Endothelial cell of umbilical vein (primary cell): ENCODE measurements around the gene IL25. TPM values are rescaled to one million over a fixed set of nuclear protein-coding genes. Genes with fewer than 3 reads are reported as not detected.

ENCODE experiments used
- BruUV-seq: library from RNA; stranded (reverse); fragments of 400-500 nt; replicated peaks from 2 replicates; lab custom pipeline; 2021; lab: Mats Ljungman, UMichigan
- CTCF ChIA-PET: fragments of 300-600, 350-600 bp; sonication (Branson Sonifier 250); formaldehyde crosslinking; loops from one replicate; lab custom pipeline; 2021; ENCODE audit warnings: antibody characterized with exemption, inconsistent platforms; lab: Charles Lee
- POLR2A ChIA-PET: fragments of 300-600, 350-600 bp; sonication (Branson Sonifier 250); formaldehyde crosslinking; loops from one replicate; lab custom pipeline; 2021; ENCODE audit warnings: antibody characterized with exemption, inconsistent platforms; lab: Charles Lee
- DNase-seq: peaks from one replicate; pipeline ENCODE4 v3.0.0-alpha.2; 2011; ENCODE audit warnings: low read depth, low spot score
- FAIRE-seq: peaks from 2 replicates; lab custom pipeline; 2011; peaks lifted over from hg19 to GRCh38; lab: Jason Lieb, UNC
- H2AFZ ChIP-seq: 2 replicates; pipeline ENCODE4 v1.6.0; 2012; ENCODE audit warnings: low read depth, low read length, control low read depth, inconsistent platforms
- H3K27ac ChIP-seq: 2 replicates; pipeline ENCODE4 v1.5.1; 2011; ENCODE audit warnings: low read depth, mild to moderate bottlenecking, control low read depth, low read length, moderate library complexity; ENCODE audit not compliant: insufficient read depth
- H3K27me3 ChIP-seq, 2 experiments: 2 replicates each; pipeline versions ENCODE4 v1.6.0 to v1.6.1; 2011; ENCODE audit warnings: low read length in 2 of 2, mixed read lengths in 1 of 2; ENCODE audit not compliant: control insufficient read depth in 2 of 2, insufficient read depth in 2 of 2
- H3K36me3 ChIP-seq, 2 experiments: 2 replicates in 1 of 2; 3 replicates in 1 of 2; pipeline ENCODE4 v1.5.1; 2011; ENCODE audit warnings: low read length in 2 of 2, mild to moderate bottlenecking in 1 of 2, moderate library complexity in 1 of 2; ENCODE audit not compliant: control insufficient read depth in 2 of 2, insufficient read depth in 2 of 2; ENCODE audit errors: extremely low read depth in 1 of 2
- H3K4me1 ChIP-seq: 3 replicates; pipeline ENCODE4 v1.5.1; 2011; ENCODE audit warnings: mild to moderate bottlenecking, low read length; ENCODE audit not compliant: control insufficient read depth, insufficient read depth; ENCODE audit errors: extremely low read depth
- H3K4me2 ChIP-seq: 2 replicates; pipeline ENCODE4 v1.6.1; 2011; ENCODE audit warnings: low read length, control low read depth, mixed read lengths; ENCODE audit not compliant: insufficient read depth
- H3K4me3 ChIP-seq, 3 experiments: fragments of 200-600 bp in 1 of 3; sonication (generic), shearing (Covaris generic) in 1 of 3; replicated peaks in 1 of 3; 2 replicates each; pipeline ENCODE4 v1.5.1; 2011 to 2016; ENCODE audit warnings: control low read depth in 3 of 3, low read length in 3 of 3, mild to moderate bottlenecking in 2 of 3, inconsistent platforms in 1 of 3, low read depth in 1 of 3, moderate library complexity in 1 of 3; ENCODE audit not compliant: insufficient read depth in 1 of 3
- H3K79me2 ChIP-seq: 2 replicates; pipeline ENCODE4 v1.6.0; 2012; ENCODE audit warnings: low read length, inconsistent platforms; ENCODE audit not compliant: control insufficient read depth, insufficient read depth
- H3K9ac ChIP-seq: replicated peaks from 2 replicates; pipeline ENCODE3; 2011; ENCODE audit warnings: low read length, control low read depth; ENCODE audit not compliant: insufficient read depth; ENCODE audit errors: extremely low read depth
- H3K9me1 ChIP-seq: replicated peaks from 3 replicates; pipeline ENCODE4 v1.6.0; 2011; ENCODE audit warnings: mild to moderate bottlenecking, low read length; ENCODE audit not compliant: control insufficient read depth, insufficient read depth; ENCODE audit errors: extremely low read depth
- H3K9me3 ChIP-seq: replicated peaks from 2 replicates; pipeline ENCODE4 v1.5.1; 2012; ENCODE audit warnings: low read length, inconsistent platforms; ENCODE audit not compliant: control insufficient read depth, insufficient read depth
- H4K20me1 ChIP-seq: replicated peaks from 2 replicates; pipeline ENCODE3; 2011; ENCODE audit warnings: mild to moderate bottlenecking, low read length; ENCODE audit not compliant: control insufficient read depth, insufficient read depth; ENCODE audit errors: extremely low read depth
- CTCF ChIP-seq, 2 donors: IDR thresholded peaks; 1 replicate in 1 of 2; 2 replicates in 1 of 2; pipeline ENCODE4 v1.5.1; 2011; ENCODE audit warnings: low read length in 2 of 2, mild to moderate bottlenecking in 2 of 2, moderate library complexity in 2 of 2, control low read depth in 1 of 2, inconsistent platforms in 1 of 2, low read depth in 1 of 2; ENCODE audit not compliant: insufficient read depth in 1 of 2; ENCODE audit errors: extremely low read depth in 1 of 2
- EZH2 ChIP-seq: IDR thresholded peaks from 2 replicates; pipeline ENCODE4 v1.6.1; 2012; ENCODE audit warnings: borderline replicate concordance, low read depth, mild to moderate bottlenecking, moderate library complexity, low read length, inconsistent platforms; ENCODE audit not compliant: severe bottlenecking
- FOS ChIP-seq: IDR thresholded peaks from 2 replicates; pipeline ENCODE4 v1.6.1; 2011; ENCODE audit warnings: mild to moderate bottlenecking, low read length, moderate library complexity, borderline replicate concordance; ENCODE audit not compliant: insufficient read depth
- GATA2 ChIP-seq: IDR thresholded peaks from 2 replicates; pipeline ENCODE4 v1.7.0; 2011; ENCODE audit warnings: low read depth, mild to moderate bottlenecking, moderate library complexity, mixed read lengths, low read length; ENCODE audit not compliant: insufficient read length, insufficient read depth
- JUN ChIP-seq: IDR thresholded peaks from 2 replicates; pipeline ENCODE4 v1.6.1; 2011; ENCODE audit warnings: borderline replicate concordance, low read depth; ENCODE audit not compliant: insufficient read length, insufficient read depth
- MYC ChIP-seq: IDR thresholded peaks from one replicate; pipeline ENCODE4 v1.6.1; 2011; ENCODE audit warnings: mild to moderate bottlenecking, low read depth, low read length
- POLR2A ChIP-seq: IDR thresholded peaks from 2 replicates; pipeline ENCODE4 v1.6.1; 2012; ENCODE audit warnings: low read depth, mild to moderate bottlenecking, control low read depth, low read length
- POLR2AphosphoS5 ChIP-seq: IDR thresholded peaks from 2 replicates; pipeline ENCODE4 v1.6.1; 2012; ENCODE audit warnings: low read depth, mild to moderate bottlenecking, control low read depth, low read length, moderate library complexity; ENCODE audit not compliant: insufficient read depth
- dilution Hi-C: fragments of 300-500 bp; cut with MboI; formaldehyde crosslinking; loops from one replicate; pipeline ENCODE4 v1.15.0; 2019; ENCODE audit warnings: low sequenced_read_pairs; ENCODE audit not compliant: extremely low pct_ligation_motif_present
- intact Hi-C: fragments of 100-400 bp; cut with micrococcal nuclease; formaldehyde crosslinking; loops from one replicate; pipeline ENCODE4 v1.10.0; 2022
- polyA plus RNA-seq, 4 experiments: library from polyadenylated mRNA; depleted of rRNA in 3 of 4; stranded (reverse) in 3 of 4; unstranded in 1 of 4; fragments of >200 nt; gene quantifications; 2 replicates each; pipeline versions ENCODE4 v1.2.1 to v1.2.3, GENCODE V29; 2011 to 2012; ENCODE audit warnings: missing spikeins in 1 of 4
- total RNA-seq: library from RNA; stranded (reverse); gene quantifications from 2 replicates; pipeline ENCODE4 v1.2.3, GENCODE V29; 2021
- TF ChIP-seq, protein P1 (sequence below): IDR thresholded peaks from 2 replicates; pipeline ENCODE4 v1.6.1; 2011; ENCODE audit not compliant: insufficient read depth, insufficient read length

Gene IL25
- total and polyA plus RNA-seq, 2 donors (not counting 3 experiments of a cell fraction or from before 2014, with no cell fraction given), result not detected

- H3K4me1 ChIP-seq, result no peaks in the 10 kb centered on the region
- CTCF ChIA-PET, result interaction anchor here (0.8 kb wide), 1 partner anchor 1189 kb away, joined by 3 read pairs; no protein-coding TSS in a partner anchor
- H3K79me2 ChIP-seq, result no peaks in the 10 kb centered on the region
- dilution Hi-C loops, result no loop called here
- H3K4me2 ChIP-seq, result no peak overlapping the region
- FAIRE-seq (no peak), DNase-seq (no peak)
- BruUV-seq, result no TSS peak
- no peak overlapping the region for H3K9ac ChIP-seq
- no peaks in the 10 kb centered on the region for H3K9me1 ChIP-seq
- no peaks in the 10 kb centered on the region for H3K36me3 ChIP-seq
- TF ChIP-seq JUN (no peak), EZH2 (no peak), FOS (no peak), POLR2A (no peak), MYC (no peak), POLR2AphosphoS5 (no peak), GATA2 (no peak), CTCF (IDR thresholded peaks at IDR 0.05; ENCODE audit: extremely low read depth in 1 of 2, insufficient read depth in 1 of 2, low read depth in 1 of 2, low read length in 2 of 2) (no peak)
- TF ChIP-seq, protein P1, sequence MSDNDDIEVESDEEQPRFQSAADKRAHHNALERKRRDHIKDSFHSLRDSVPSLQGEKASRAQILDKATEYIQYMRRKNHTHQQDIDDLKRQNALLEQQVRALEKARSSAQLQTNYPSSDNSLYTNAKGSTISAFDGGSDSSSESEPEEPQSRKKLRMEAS, result no peak
- no peaks in the 10 kb centered on the region for H3K9me3 ChIP-seq
- no peak overlapping the region for H2AFZ ChIP-seq
- no peak overlapping the region for H3K4me3 ChIP-seq
- H3K27me3 ChIP-seq, result no peaks in the 10 kb centered on the region
- intact Hi-C loops, result no loop called here
- H3K27ac ChIP-seq, result no peak overlapping the region
- POLR2A ChIA-PET, result no interaction called here
- no peaks in the 10 kb centered on the region for H4K20me1 ChIP-seq
These were observed 37.5 kb downstream of the IL25 start for GRCh38 chr14:23409966-23410635.
